Gastroesophageal sphincter (tissue), 4 donors: Measurements from ENCODE around the gene TSPAN9. TPM values are rescaled to one million over a fixed set of nuclear protein-coding genes. Genes with fewer than 3 reads are reported as not detected.

ENCODE experiments used
- ATAC-seq: fragments of 150-250 bp; one replicate; pipeline ENCODE4 v1.9.1; 2016; ENCODE audit warnings: mild to moderate bottlenecking, moderate library complexity
- H3K27ac ChIP-seq, 4 donors: fragments of 200-600 bp; sonication (generic) in 3 of 4; 1 replicate in 3 of 4; 2 replicates in 1 of 4; pipeline ENCODE4 v1.5.1; 2016 to 2019
- H3K27me3 ChIP-seq: fragments of 200-600 bp; sonication (generic); one replicate; pipeline ENCODE4 v1.5.1; 2019
- H3K36me3 ChIP-seq, 2 donors: fragments of 200-600 bp; sonication (generic); one replicate each; pipeline ENCODE4 v1.5.1; 2019; ENCODE audit warnings: control low read depth in 1 of 2
- H3K4me1 ChIP-seq, 3 donors: fragments of 200-600 bp; sonication (generic); 1 replicate in 2 of 3; 2 replicates in 1 of 3; pipeline ENCODE4 v1.5.1; 2016 to 2019; ENCODE audit warnings: control low read depth in 2 of 3
- H3K4me3 ChIP-seq, 2 donors: fragments of 200-600 bp; sonication (generic); one replicate each; pipeline ENCODE4 v1.5.1; 2019; ENCODE audit warnings: mild to moderate bottlenecking in 1 of 2, moderate library complexity in 1 of 2
- H3K9me3 ChIP-seq, 3 donors: fragments of 200-600 bp; sonication (generic); one replicate each; pipeline ENCODE4 v1.5.1; 2017 to 2019; ENCODE audit warnings: control low read depth in 2 of 3
- CTCF ChIP-seq, 4 experiments: fragments of 200-600 bp in 2 of 4; fragments of 450-650 bp in 2 of 4; sonication (generic) in 1 of 4; IDR thresholded peaks; one replicate each; pipeline ENCODE4 v1.5.1; 2017 to 2019; ENCODE audit warnings: antibody characterized with exemption in 4 of 4, mild to moderate bottlenecking in 2 of 4, moderate library complexity in 2 of 4
- EP300 ChIP-seq: sonication (generic); formaldehyde crosslinking; IDR thresholded peaks from one replicate; pipeline ENCODE4 v1.6.1; 2017; ENCODE audit warnings: antibody characterized with exemption, mild to moderate bottlenecking
- POLR2A ChIP-seq, 2 donors: fragments of 450-650 bp; IDR thresholded peaks; one replicate each; pipeline ENCODE4 v1.6.1; 2017; ENCODE audit warnings: antibody characterized with exemption in 2 of 2, mild to moderate bottlenecking in 2 of 2, moderate library complexity in 1 of 2
- POLR2AphosphoS5 ChIP-seq: sonication (generic); formaldehyde crosslinking; IDR thresholded peaks from one replicate; pipeline ENCODE4 v1.6.1; 2017; ENCODE audit warnings: antibody characterized with exemption
- WGBS, 2 donors: methylation state at CpG; one replicate each; pipeline ENCODE4 v1.1.5; 2018; ENCODE audit warnings: low coverage in 1 of 2; 5-methylcytosine and 5-hydroxymethylcytosine counted together
- total RNA-seq, 4 donors: library from RNA; depleted of rRNA; stranded (reverse); fragments of >200 nt; gene quantifications; one replicate each; pipeline ENCODE4 v1.1.0, GENCODE V29; 2016

The TSPAN9 gene
- total RNA-seq, 4 donors from 2014 or later: 19.5 to 30.2 (median 26.0) TPM

DNA sequence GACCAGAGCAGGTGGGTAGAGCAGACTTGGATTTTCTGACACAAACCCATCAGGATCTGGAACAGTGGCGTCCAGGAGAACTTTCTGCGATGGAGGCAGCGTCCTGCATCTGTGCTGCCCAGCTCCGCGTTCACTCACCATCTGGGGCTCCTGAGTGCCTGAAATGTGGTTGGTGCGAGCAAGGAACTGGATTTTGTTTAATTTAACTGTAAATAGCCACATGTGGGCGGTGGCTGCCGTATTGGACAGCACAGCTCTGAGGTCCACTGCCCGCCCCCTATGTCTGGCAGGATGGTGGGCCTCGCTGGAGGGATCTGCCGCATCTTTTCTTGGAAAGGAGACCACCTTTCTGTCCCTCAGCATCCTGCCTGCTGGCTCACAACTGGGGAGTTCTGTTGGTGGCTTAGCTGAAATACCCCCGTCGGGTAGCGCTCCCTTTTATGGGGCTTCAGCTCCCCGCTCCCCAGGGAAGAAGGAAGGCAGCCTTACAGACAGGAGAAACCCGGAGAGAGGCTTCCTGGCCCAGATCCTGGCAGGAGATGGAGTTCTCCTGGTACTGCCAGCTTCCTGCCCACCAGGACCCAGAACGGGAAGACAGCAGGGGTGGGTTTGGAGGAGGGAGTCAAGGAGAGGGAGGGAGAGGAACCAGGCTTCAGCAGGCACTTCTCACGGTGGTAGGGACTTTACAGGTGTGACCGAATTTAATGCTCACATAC lies 228.9 kb downstream of the TSPAN9 start:
- H3K9me3 ChIP-seq: no peaks in the 10 kb centered on the region
- no peak overlapping the region for H3K4me3 ChIP-seq
- no peak for TF ChIP-seq CTCF (IDR thresholded peaks at IDR 0.05)
- no peak for TF ChIP-seq POLR2AphosphoS5
- H3K27me3 ChIP-seq: peaks cover 62% of the 10 kb centered on the region
- no peaks in the 10 kb centered on the region for H3K36me3 ChIP-seq
- no peaks in the 10 kb centered on the region for H3K4me1 ChIP-seq
- no peak for ATAC-seq
- 86 to 100% methylated on average over 2 to 8 of the region's 19 CpGs for WGBS, 2 donors
- no peak overlapping the region for H3K27ac ChIP-seq

GRCh38 chr12:3307389-3307788 lies 230.2 kb downstream of the TSPAN9 start:
- ATAC-seq: no peak
- Histone ChIP-seq H3K9me3 (no peaks in the 10 kb centered on the region), H3K36me3 (no peaks in the 10 kb centered on the region), H3K27me3 (peaks cover 62% of the 10 kb centered on the region), H3K27ac (no peak overlapping the region), H3K4me3 (no peak overlapping the region), H3K4me1 (no peaks in the 10 kb centered on the region)
- TF ChIP-seq POLR2AphosphoS5 (no peak), EP300 (no peak), CTCF (IDR thresholded peaks at IDR 0.05) (no peak), POLR2A (IDR thresholded peaks at IDR 0.05) (no peak)
- no CpG with 5 or more reads among the region's 8 CpGs for WGBS, 2 donors

DNA sequence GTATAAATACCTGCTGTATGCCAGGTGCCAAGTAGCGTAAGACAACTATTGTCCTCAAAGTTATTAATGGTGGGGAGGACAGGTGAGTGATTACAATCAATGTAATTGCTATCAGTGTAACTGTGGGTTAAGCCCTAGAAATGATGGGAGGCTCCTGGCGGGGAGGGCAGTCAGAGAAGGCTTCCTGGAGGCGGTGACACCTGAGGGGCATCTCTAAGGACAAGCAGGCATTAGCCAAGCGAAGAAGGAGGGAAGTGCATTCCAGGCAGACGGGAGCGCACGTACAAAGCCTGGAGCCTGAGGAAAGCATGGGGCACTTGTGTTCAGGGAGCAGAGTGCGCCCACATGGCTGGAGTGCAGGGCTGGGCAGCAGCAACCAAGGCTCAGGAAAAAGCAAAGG lies 230.9 kb downstream of the TSPAN9 start:
- 60 to 86% methylated on average over 2 to 7 of the region's 8 CpGs for WGBS, 2 donors

GRCh38 chr12:3308609-3309008 lies 231.4 kb downstream of the TSPAN9 start:
- no peak for TF ChIP-seq EP300
- 60% methylated on average over 1 of the region's 9 CpGs; no CpG with 5 or more reads in 1 of the 2 donors for WGBS, 2 donors
- no peak overlapping the region for H3K4me3 ChIP-seq

More for the DNA sequence above, 230.9 kb downstream of the TSPAN9 start:
- TF ChIP-seq CTCF (IDR thresholded peaks at IDR 0.05): no peak
- H3K4me3 ChIP-seq: no peak overlapping the region
- H3K36me3 ChIP-seq: no peaks in the 10 kb centered on the region
- H3K9me3 ChIP-seq: no peaks in the 10 kb centered on the region
- H3K27me3 ChIP-seq: peaks cover 63% of the 10 kb centered on the region
- peaks cover 0 to 3% (median 0%) of the 10 kb centered on the region in 3 donors for H3K4me1 ChIP-seq
- ATAC-seq: no peak
- H3K27ac ChIP-seq: no peak overlapping the region

DNA sequence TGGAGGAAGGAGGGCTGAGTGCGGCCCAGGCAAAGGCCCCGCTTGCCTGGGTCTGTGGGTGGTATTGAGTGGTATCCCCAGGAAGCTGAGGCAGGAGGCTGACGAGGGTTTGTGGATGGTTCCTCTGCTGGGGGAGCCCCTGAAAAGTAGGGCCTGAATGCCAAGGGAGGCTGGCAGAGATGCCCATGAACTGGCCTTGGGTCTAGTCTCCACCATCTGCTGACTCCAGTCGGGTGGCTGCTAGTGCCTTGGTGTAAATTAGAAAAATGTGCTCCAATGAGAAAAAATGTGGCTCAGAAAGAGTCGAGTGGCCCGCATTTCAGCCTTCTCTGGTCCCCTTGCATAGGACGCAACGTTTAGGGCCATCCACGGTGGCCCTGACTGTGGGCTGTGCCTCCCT lies 232.6 kb downstream of the TSPAN9 start:
- peaks cover 0 to 21% (median 8%) of the 10 kb centered on the region in 3 donors for H3K4me1 ChIP-seq
- H3K4me3 ChIP-seq: no peak overlapping the region
- ATAC-seq: no peak
- no peaks in the 10 kb centered on the region for H3K36me3 ChIP-seq
- 90% methylated on average over 2 of the region's 9 CpGs; no CpG with 5 or more reads in 1 of the 2 donors for WGBS, 2 donors
- peaks cover 55% of the 10 kb centered on the region for H3K27me3 ChIP-seq
- no peak overlapping the region for H3K27ac ChIP-seq
- H3K9me3 ChIP-seq: no peaks in the 10 kb centered on the region
- TF ChIP-seq POLR2A (IDR thresholded peaks at IDR 0.05) (no peak), CTCF (IDR thresholded peaks at IDR 0.05) (no peak), EP300 (no peak), POLR2AphosphoS5 (no peak)

More at GRCh38 chr12:3308609-3309008, 231.4 kb downstream of the TSPAN9 start:
- Histone ChIP-seq H3K27ac (no peak overlapping the region), H3K27me3 (peaks cover 65% of the 10 kb centered on the region), H3K4me1 (peaks cover 0 to 9% (median 0%) of the 10 kb centered on the region in 3 donors), H3K9me3 (no peaks in the 10 kb centered on the region), H3K36me3 (no peaks in the 10 kb centered on the region)
- no peak for ATAC-seq
